HG02623 (cell line): Measurements from ENCODE around the gene CHERP.
"Not testable (repeated sequence)": the region's sequence is repeated elsewhere in the genome, so short reads cannot be mapped to it uniquely, and the experiment has no call there.

ENCODE experiments used
- ATAC-seq: cut with Tn5 transposase; IDR thresholded peaks from one replicate; pipeline ENCODE4 v1.9.1; 2021; ENCODE audit warnings: moderate library complexity; ENCODE audit not compliant: unreplicated experiment

Gene CHERP

GRCh38 chr19:16576690-16577530 lies 34.7 kb upstream of the CHERP start:
- no peak for ATAC-seq

DNA sequence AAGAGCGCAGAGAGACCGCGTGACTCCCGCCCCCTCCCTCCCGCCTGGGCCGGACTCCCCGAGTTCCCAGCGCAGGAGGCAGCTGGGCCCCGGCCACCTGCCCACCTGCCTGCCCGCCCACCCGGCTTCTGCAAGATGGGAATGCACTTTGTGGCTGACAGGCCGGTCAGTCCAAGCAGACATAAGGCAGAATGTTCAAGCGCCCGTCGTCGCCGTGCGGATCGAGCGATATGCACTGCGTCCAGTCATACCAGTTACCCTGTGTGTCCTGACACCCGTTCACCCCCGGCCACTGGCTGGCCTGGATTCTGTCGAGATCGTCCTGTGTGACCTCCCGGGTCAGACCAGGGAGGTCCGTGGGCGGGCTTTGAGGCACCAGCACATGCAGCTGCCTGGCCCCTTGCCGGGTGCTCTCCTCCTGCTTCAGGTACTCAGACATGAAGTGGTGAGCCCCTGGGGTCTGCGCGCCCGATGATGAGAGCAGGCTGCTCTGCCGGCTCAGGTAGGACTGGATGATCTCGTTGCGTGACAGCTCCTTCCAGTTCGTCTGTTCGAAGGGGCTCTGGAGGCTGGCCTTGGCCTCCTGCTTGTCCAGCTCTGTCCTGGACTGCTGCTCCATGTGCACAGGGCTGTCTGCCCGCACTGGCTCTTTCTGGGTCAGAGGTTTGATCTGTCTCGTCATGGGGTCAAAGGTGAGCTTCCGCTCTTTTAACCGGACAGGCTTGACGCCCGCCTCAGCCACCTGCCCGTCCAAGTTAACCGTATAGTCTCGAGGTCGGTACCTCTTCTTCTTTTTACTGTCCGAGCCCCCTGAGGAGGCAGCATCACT lies 33.8 kb upstream of the CHERP start:
- ATAC-seq, result no peak

DNA sequence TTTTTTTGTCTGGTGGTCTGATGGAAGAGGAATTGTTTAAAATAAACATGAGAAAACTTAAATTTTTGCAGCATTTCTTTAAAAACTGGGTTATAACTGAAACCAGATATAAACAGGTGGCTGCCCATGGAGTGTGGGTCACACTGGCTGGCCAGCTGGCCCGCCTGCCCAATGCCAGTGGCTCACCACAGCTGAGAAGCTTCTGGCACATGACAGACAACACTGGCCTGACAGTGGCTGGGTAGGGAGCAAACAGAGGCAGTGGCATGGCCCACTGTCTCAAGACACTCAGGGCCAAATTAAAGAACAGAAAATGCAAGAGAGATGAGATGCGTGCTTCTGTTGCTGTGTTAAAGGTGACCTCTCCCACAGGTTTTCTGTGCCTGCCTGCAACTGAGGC lies 33.0 kb upstream of the CHERP start:
- no peak for ATAC-seq

DNA sequence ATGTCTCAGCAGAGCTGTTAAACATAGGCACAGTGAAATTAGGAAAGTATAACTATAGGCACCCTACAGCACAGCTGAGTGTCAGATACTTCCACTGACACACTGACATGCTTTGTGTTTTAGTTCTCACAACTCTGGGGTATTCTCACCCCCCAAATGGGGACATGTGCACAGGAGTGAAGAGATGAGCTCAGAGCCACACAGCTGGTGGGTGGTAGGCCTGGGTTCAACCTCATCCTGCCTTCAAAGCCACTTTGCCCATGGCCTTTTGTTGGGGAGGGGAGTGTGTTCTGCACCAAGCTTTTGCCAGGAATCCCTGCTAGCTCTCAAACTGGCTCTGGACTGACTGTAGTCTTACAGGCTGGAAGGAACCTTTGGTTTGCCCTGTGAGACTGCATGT lies 31.7 kb upstream of the CHERP start:
- no peak for ATAC-seq

DNA sequence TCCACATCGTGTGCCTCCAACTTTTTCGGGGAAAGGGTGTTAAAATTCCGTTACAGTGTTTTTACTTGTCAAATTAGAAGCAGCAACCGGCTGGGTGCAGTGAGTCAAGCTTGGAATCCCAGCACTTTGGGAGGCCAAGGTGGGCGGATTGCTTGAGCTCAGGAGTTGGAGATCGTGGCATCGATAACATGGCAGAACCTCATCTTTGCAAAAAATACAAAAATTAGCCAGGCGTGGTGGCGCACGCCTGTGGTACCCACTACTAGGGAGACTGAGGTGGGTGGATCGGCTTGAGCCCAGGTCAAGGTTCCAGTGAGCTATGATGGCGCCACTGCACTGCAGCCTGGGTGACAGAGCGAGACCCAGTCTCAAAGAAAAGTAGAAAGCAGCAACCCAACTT lies 31.1 kb upstream of the CHERP start:
- ATAC-seq, result no peak

DNA sequence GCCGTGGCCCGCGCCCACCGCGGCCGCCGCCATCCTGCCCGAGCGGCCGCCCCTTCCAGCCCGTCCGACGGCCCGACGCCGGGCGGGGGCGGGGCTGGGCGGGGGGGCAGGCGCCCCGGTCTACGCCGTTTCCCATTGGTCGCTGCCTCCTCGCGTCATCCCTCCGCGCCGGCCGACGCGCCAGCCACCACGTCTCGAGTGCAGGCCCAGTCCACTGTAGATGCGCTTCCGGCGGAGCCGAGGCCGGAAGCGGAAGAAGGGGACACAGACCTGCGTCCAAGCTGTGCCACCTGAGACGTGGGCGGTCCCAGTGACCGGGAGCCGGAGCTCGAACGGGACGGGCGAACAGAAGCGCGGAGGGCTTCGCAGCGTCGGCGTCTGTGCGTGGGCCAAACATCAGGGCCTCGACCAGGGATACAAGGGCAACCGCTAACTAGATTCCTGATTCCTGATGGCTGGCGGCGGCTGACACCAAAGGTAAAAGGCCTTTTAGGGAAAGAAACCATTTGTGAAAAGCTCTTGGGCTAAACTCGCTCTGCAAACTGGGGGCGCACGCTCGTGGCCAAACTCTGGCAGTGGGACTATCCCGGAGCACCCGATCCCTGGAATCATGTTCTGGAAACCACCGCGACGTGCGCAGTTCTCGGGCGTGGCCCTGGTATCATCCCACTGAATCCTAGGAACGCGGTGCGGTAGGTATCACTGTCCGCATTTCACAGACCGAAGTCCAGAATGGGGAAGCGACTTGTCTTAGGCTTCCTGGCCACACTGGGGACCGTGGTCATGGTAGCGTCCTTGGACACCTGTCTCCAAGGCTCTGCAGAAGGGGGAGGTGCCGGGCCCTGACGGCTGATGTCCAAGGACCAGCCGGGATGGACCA lies 30.3 kb upstream of the CHERP start, which contains the start of gene SLC35E1:
Gene SLC35E1 (minus strand): TSS at position 84 of the 880 bp plus-strand sequence. CDS start 51 bp downstream, at position 33.
- ATAC-seq, result peak; percentile 81

- peak; percentile 20 for ATAC-seq
Observed at GRCh38 chr19:16571822-16572331, 29.6 kb upstream of the CHERP start.

DNA sequence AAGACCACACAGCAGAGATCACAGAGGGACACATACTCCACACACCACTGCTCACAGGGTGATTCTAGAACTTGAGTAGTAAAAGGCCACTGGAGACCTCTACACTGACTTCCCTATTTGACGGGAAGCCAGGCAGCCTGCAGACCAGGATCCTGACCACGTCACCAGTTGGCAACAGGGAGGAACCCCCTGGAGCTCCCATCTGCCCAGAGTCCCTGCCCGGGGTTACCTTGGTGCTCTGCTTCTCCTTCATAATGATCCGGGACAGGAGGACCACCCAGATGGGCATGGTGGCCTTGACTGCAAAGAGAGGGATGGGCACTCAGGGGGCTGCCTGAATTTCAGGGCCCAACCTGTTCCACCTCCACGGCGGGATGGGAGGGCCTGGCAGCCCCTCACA lies 29.0 kb upstream of the CHERP start:
- ATAC-seq, result no peak

DNA sequence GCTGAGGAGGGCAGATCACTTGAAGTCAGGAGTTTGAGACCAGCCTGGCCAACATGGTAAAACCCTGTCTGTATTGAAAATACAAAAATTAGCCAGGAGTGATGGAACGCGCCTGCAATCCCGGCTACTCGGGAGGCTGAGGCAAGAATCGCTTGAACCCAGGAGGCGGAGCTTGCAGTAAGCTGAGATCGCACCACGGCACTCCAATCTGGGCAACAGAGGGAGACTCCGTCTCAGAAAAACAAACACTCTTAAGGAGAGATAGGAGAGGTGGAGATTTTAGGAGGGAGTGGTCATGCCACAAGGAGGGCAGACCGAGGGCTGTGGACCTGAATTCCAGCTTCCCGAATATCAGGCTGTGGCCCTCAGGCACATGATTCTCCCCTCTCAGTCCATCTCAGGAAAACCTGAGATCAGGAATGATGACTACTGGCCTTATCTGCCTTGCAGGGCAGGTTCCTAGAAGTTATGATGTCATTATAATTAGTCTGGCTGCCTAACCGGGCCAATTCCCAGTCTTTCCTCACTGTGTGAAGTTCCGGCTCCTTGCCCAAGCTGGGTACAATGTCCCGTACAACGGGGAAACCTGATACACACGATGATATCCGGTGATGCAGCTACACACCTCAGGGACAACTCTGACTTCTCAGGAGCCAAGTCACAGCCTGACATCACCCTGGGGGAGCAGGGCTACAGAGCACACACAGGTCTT lies 27.5 kb upstream of the CHERP start:
- ATAC-seq, result no peak

DNA sequence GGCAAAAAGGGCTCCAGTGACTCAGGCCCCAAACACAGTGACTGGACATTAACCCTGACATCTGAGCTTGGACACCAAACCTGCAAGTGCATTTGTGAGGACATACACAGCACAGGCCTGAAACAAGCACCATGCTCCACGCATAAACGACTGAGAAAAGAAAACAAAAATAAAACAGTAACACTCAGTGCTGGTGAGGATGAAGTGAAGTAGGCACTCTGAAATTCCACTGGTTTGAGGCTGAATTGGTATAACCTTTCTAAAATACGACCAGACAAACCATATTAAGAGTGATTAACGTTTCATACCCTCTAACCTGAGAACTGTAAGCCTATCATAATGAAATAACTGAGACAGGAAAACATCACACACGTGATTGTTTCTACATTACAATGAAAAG lies 24.5 kb upstream of the CHERP start:
- ATAC-seq, result no peak

DNA sequence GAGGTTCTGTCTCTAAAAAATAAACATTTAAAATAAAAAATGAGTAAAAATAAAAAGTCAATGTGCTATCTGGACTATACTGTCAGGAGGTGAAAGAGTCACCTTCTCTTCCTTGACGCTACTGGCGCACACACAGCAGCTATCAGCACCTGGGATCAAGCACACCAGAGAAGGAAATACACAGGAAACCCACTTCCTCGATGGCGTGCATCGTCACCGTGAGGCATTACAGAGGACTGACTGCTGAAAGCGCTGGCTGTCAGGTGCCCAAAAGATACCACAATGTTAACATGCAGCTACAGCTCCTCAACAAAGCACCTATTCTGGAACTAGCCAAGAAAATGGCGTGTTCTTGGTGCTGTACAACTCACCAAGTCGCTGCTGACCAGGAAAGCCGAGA lies 23.9 kb upstream of the CHERP start:
- ATAC-seq, result no peak

GRCh38 chr19:16564842-16565241 lies 22.6 kb upstream of the CHERP start:
- ATAC-seq, result no peak

GRCh38 chr19:16562608-16563025 lies 20.4 kb upstream of the CHERP start:
- ATAC-seq, result no peak

DNA sequence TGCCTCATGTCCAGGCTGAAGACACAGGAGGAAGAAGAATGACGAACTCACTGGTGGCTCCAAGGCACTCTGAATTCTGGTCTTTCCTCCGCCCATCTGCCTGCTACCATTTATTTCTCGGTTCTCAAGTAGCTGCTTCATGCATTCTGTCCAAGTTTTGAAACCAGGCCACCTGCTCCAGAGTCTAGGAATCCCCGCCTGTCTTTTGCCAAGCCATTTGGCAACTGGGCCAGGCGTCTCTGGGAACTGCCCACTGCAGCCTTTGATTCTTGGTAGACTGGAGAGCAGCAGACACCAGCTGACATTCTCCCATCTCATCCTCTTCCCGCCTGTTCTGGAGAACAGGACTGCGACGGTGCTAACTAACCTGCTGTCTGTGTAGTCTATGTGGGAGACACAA lies 19.1 kb upstream of the CHERP start:
- ATAC-seq, result no peak

DNA sequence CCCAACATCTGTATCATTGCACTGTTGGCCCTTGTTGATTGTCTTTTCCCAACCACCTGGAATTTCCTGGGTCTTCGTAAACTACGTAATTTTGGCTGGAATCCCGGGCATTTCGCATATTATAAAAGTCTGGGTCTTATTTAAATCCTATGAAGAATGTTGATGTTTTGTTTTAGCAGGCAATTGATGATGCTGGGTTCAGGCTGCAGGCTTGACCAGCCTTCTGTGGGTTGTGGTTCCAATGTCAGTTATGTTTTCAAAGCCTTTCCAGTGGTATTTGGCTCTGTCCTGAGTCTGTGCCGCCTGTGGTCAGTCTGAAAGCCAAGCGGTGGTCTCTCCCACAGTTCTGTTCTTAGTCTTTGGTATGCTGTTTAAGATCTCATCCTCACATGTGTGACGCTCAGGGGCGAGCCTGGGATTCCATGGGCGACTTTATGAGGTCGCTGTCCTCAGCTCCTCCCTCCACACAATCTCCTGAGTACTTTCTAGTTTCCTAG lies 17.6 kb upstream of the CHERP start:
- no peak for ATAC-seq

GRCh38 chr19:16554776-16555175 lies 12.5 kb upstream of the CHERP start:
- ATAC-seq, result no peak

DNA sequence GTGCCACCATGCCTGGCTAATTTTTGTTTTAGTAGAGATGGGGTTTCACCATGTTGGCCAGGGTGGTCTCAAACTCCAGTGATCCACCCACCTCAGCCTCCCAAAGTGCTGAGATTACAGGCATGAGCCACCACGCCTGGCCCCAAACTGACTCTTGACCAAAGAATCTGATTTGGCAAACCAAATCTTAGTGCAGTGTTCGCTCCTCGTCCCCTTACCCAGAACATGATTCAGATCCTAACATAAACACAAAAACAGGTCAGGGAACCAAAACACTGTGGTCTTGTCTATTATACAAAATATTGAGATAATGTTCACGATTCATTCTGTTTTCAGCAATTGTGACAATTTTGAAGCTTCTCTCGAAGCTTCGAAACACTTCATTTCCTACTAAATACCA lies 9.7 kb upstream of the CHERP start:
- not testable (repeated sequence) for ATAC-seq

- no peak for ATAC-seq
Observed at GRCh38 chr19:16548956-16549355, 6.7 kb upstream of the CHERP start.

GRCh38 chr19:16544473-16545231 lies 2.4 kb upstream of the CHERP start:
- no peak for ATAC-seq
